Measurements from ENCODE around the gene EXOC3.

Gene EXOC3

GRCh38 chr5:439181-439580, 3.8 kb upstream of the EXOC3 start:
- DNase-seq (ENCODE audit: low read depth in 2 of 2), result no peak

GRCh38 chr5:439636-440035, 3.3 kb upstream of the EXOC3 start:
- no peak for DNase-seq (ENCODE audit: low read depth in 2 of 2)

- no peak for DNase-seq (ENCODE audit: low read depth in 2 of 2)
Observed at GRCh38 chr5:440401-441201, 2.4 kb upstream of the EXOC3 start.

- DNase-seq (ENCODE audit: low read depth in 2 of 2), result no peak
Observed at GRCh38 chr5:441996-442334, 1.0 kb upstream of the EXOC3 start.

- no peak for DNase-seq (ENCODE audit: low read depth in 2 of 2)
Observed at GRCh38 chr5:443239-444151, 519 bp downstream of the EXOC3 start.

GRCh38 chr5:444226-444625, 1.2 kb downstream of the EXOC3 start:
- no peak for DNase-seq (ENCODE audit: low read depth in 2 of 2)

- no peak for DNase-seq (ENCODE audit: low read depth in 2 of 2)
Observed at GRCh38 chr5:445591-445990, 2.6 kb downstream of the EXOC3 start.

GRCh38 chr5:446066-446882, 3.3 kb downstream of the EXOC3 start:
- no peak for DNase-seq (ENCODE audit: low read depth in 2 of 2)

GRCh38 chr5:446883-447263, 3.9 kb downstream of the EXOC3 start:
- no peak for DNase-seq (ENCODE audit: low read depth in 2 of 2)

- no peak for DNase-seq (ENCODE audit: low read depth in 2 of 2)
Observed at GRCh38 chr5:447501-447900, 4.5 kb downstream of the EXOC3 start.

GRCh38 chr5:448061-448765, 5.2 kb downstream of the EXOC3 start:
- no peak for DNase-seq (ENCODE audit: low read depth in 2 of 2)

- no peak for DNase-seq (ENCODE audit: low read depth in 2 of 2)
Observed at GRCh38 chr5:448766-449090, 5.8 kb downstream of the EXOC3 start.

- no peak for DNase-seq (ENCODE audit: low read depth in 2 of 2)
Observed at GRCh38 chr5:449151-449550, 6.2 kb downstream of the EXOC3 start.

GRCh38 chr5:451587-452458, 8.8 kb downstream of the EXOC3 start:
- DNase-seq (ENCODE audit: low read depth in 2 of 2), result no peak

- DNase-seq (ENCODE audit: low read depth in 2 of 2), result no peak
Observed at GRCh38 chr5:452978-453710, 10.2 kb downstream of the EXOC3 start.

GRCh38 chr5:453725-454481, 10.9 kb downstream of the EXOC3 start:
- DNase-seq (ENCODE audit: low read depth in 2 of 2), result no peak

GRCh38 chr5:454936-455335, 12.0 kb downstream of the EXOC3 start:
- no peak for DNase-seq (ENCODE audit: low read depth in 2 of 2)

- no peak for DNase-seq (ENCODE audit: low read depth in 2 of 2)
Observed at GRCh38 chr5:455806-456205, 12.8 kb downstream of the EXOC3 start.
